ENCODE results near the gene SERPINB1.

- no peak for TF ChIP-seq CEBPB (IDR thresholded peaks at IDR 0.05)
- TF ChIP-seq, protein P1, sequence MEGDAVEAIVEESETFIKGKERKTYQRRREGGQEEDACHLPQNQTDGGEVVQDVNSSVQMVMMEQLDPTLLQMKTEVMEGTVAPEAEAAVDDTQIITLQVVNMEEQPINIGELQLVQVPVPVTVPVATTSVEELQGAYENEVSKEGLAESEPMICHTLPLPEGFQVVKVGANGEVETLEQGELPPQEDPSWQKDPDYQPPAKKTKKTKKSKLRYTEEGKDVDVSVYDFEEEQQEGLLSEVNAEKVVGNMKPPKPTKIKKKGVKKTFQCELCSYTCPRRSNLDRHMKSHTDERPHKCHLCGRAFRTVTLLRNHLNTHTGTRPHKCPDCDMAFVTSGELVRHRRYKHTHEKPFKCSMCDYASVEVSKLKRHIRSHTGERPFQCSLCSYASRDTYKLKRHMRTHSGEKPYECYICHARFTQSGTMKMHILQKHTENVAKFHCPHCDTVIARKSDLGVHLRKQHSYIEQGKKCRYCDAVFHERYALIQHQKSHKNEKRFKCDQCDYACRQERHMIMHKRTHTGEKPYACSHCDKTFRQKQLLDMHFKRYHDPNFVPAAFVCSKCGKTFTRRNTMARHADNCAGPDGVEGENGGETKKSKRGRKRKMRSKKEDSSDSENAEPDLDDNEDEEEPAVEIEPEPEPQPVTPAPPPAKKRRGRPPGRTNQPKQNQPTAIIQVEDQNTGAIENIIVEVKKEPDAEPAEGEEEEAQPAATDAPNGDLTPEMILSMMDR (IDR thresholded peaks at IDR 0.05) = no peak
These were observed 21.2 kb downstream of the SERPINB1 start for GRCh38 chr6:2820415-2820814.

Data from A549 (cell line).